Cardiac muscle cell (in vitro differentiated cells and primary cell): ENCODE results near the gene C2orf92. TPM values are rescaled to one million over a fixed set of nuclear protein-coding genes. Genes with fewer than 3 reads are reported as not detected.

Source experiments
- DNase-seq, 2 donors: peaks; one replicate each; pipeline versions ENCODE4 v3.0.0 to v3.0.0-alpha.2; 2010 to 2017; ENCODE audit warnings: low read depth in 1 of 2, low spot score in 1 of 2
- H3K27ac ChIP-seq: fragments of 200-600 bp; sonication (generic); 2 replicates; pipeline ENCODE4 v1.5.1; 2016
- H3K27me3 ChIP-seq: fragments of 200-600 bp; sonication (generic); 2 replicates; pipeline ENCODE4 v1.6.0; 2016; ENCODE audit warnings: control low read depth
- H3K36me3 ChIP-seq: fragments of 200-600 bp; sonication (generic); 2 replicates; pipeline ENCODE4 v1.5.1; 2016; ENCODE audit warnings: control low read depth
- H3K4me1 ChIP-seq: fragments of 200-600 bp; sonication (generic); 2 replicates; pipeline ENCODE4 v1.8.1; 2017; ENCODE audit warnings: low read depth, mild to moderate bottlenecking, mixed run types
- H3K4me3 ChIP-seq: fragments of 200-600 bp; sonication (generic); 2 replicates; pipeline ENCODE4 v1.5.1; 2016; ENCODE audit warnings: mild to moderate bottlenecking
- H3K9me3 ChIP-seq: fragments of 200-600 bp; sonication (generic); 2 replicates; pipeline ENCODE4 v1.5.1; 2017; ENCODE audit warnings: low read depth, mild to moderate bottlenecking, control low read depth
- CTCF ChIP-seq: IDR thresholded peaks from 2 replicates; pipeline ENCODE4 v1.5.1; 2012; ENCODE audit warnings: low read depth, mild to moderate bottlenecking, low read length
- polyA plus RNA-seq: library from polyadenylated mRNA; unstranded; fragments of >200 nt; fragmentation: Nextera tagmentation; extraction: Ambion mirVana; gene quantifications from 2 replicates; pipeline ENCODE4 v1.2.1, GENCODE V29; 2016
- total RNA-seq: library from RNA; depleted of rRNA; stranded (reverse); fragments of >200 nt; gene quantifications from 2 replicates; pipeline ENCODE4 v1.2.3, GENCODE V29; 2016

Gene C2orf92
- total and polyA plus RNA-seq, 2 experiments from 2014 or later: 6.7 to 9.4 TPM

GRCh38 chr2:97693476-97693875 is 24.0 kb downstream of the C2orf92 start:
- DNase-seq: peak in 1 of 2 donors; percentile 27
- no peaks in the 10 kb centered on the region for H3K27me3 ChIP-seq
- no peak for TF ChIP-seq CTCF
- H3K4me3 ChIP-seq: no peak overlapping the region
- no peak overlapping the region for H3K27ac ChIP-seq
- H3K9me3 ChIP-seq: no peaks in the 10 kb centered on the region
- no peaks in the 10 kb centered on the region for H3K4me1 ChIP-seq
- H3K36me3 ChIP-seq: no peaks in the 10 kb centered on the region

- TF ChIP-seq CTCF: no peak
- H3K36me3 ChIP-seq: no peaks in the 10 kb centered on the region
- no peaks in the 10 kb centered on the region for H3K9me3 ChIP-seq
- H3K4me3 ChIP-seq: no peak overlapping the region
- no peak overlapping the region for H3K27ac ChIP-seq
- no peaks in the 10 kb centered on the region for H3K27me3 ChIP-seq
- H3K4me1 ChIP-seq: no peaks in the 10 kb centered on the region
- DNase-seq: no peak
Observed at GRCh38 chr2:97695744-97696143, 26.2 kb downstream of the C2orf92 start.

GRCh38 chr2:97697252-97698235 is 28.0 kb downstream of the C2orf92 start:
- Histone ChIP-seq H3K4me1 (no peaks in the 10 kb centered on the region), H3K27me3 (no peaks in the 10 kb centered on the region), H3K27ac (no peak overlapping the region), H3K9me3 (no peaks in the 10 kb centered on the region), H3K4me3 (no peak overlapping the region), H3K36me3 (no peaks in the 10 kb centered on the region)
- TF ChIP-seq CTCF: peak; percentile 89
- peak; percentile 87 to 92 for DNase-seq

GRCh38 chr2:97698530-97698929 is 29.0 kb downstream of the C2orf92 start:
- Histone ChIP-seq H3K27me3 (no peaks in the 10 kb centered on the region), H3K27ac (no peak overlapping the region), H3K4me3 (no peak overlapping the region), H3K36me3 (no peaks in the 10 kb centered on the region), H3K4me1 (no peaks in the 10 kb centered on the region), H3K9me3 (no peaks in the 10 kb centered on the region)
- no peak for DNase-seq
- TF ChIP-seq CTCF: no peak

- DNase-seq: peak; percentile 74 to 79
- Histone ChIP-seq H3K4me3 (no peak overlapping the region), H3K27me3 (no peaks in the 10 kb centered on the region), H3K27ac (no peak overlapping the region), H3K4me1 (no peaks in the 10 kb centered on the region), H3K36me3 (no peaks in the 10 kb centered on the region), H3K9me3 (no peaks in the 10 kb centered on the region)
- TF ChIP-seq CTCF: peak; percentile 80
Observed at GRCh38 chr2:97699765-97700444, 30.4 kb downstream of the C2orf92 start.
